GM12878 (cell line): ENCODE results near the gene TMEM181. TPM values are rescaled to one million over a fixed set of nuclear protein-coding genes. Genes with fewer than 3 reads are reported as not detected.

Source experiments
- ATAC-seq: fragments of 200-7000 bp; cut with Tn5 transposase; 3 replicates; pipeline ENCODE4 v1.9.1; 2020; ENCODE audit warnings: mild to moderate bottlenecking, moderate library complexity
- BruUV-seq: library from RNA; stranded (reverse); fragments of 400-500 nt; replicated peaks from 2 replicates; lab custom pipeline; 2021; lab: Mats Ljungman, UMichigan
- CTCF ChIA-PET: fragments of 300-600 bp; sonication (Branson Sonifier 250); formaldehyde crosslinking; extraction: SDS; loops from one replicate; lab custom pipeline; 2021; ENCODE audit warnings: inconsistent platforms; lab: Yijun Ruan, JAX
- POLR2A ChIA-PET: fragments of 350-600 bp; formaldehyde crosslinking; extraction: SDS; loops from one replicate; lab custom pipeline; 2021; ENCODE audit warnings: inconsistent platforms; lab: Charles Lee
- RAD21 ChIA-PET: fragments of 300-600 bp; sonication (Branson Sonifier 250); formaldehyde crosslinking; loops from one replicate; lab custom pipeline; 2023; ENCODE audit warnings: antibody characterized with exemption; ENCODE audit not compliant: unreplicated experiment; lab: Charles Lee
- SMC1A ChIA-PET: fragments of 300-600 bp; sonication (Branson Sonifier 250); formaldehyde crosslinking; loops from one replicate; lab custom pipeline; 2023; ENCODE audit not compliant: unreplicated experiment, uncharacterized antibody; lab: Charles Lee
- DNase-seq: peaks from one replicate; pipeline ENCODE4 v3.0.0-alpha.2; 2011; ENCODE audit warnings: low read depth, low spot score
- FAIRE-seq: peaks from 3 replicates; lab custom pipeline; 2011; peaks lifted over from hg19 to GRCh38; lab: Jason Lieb, UNC
- H2AFZ ChIP-seq: 2 replicates; pipeline ENCODE4 v1.6.0; 2011; ENCODE audit warnings: low read depth, low read length, control low read depth; ENCODE audit not compliant: control insufficient read depth
- H3K27ac ChIP-seq: 2 replicates; pipeline ENCODE4 v1.5.1; 2011; ENCODE audit warnings: control low read depth; ENCODE audit not compliant: control insufficient read depth, insufficient read depth
- H3K27me3 ChIP-seq, 2 experiments: replicated peaks in 1 of 2; 2 replicates each; pipeline versions ENCODE4 v1.6.0 to v1.6.1; 2011; ENCODE audit warnings: low read length in 1 of 2; ENCODE audit not compliant: control insufficient read depth in 2 of 2, insufficient read depth in 2 of 2
- H3K36me3 ChIP-seq, 2 experiments: 2 replicates each; pipeline ENCODE4 v1.5.1; 2011; ENCODE audit warnings: low read length in 1 of 2; ENCODE audit not compliant: control insufficient read depth in 2 of 2, insufficient read depth in 2 of 2
- H3K4me1 ChIP-seq: 2 replicates; pipeline ENCODE4 v1.6.1; 2011; ENCODE audit warnings: mild to moderate bottlenecking, low read length, moderate library complexity, mixed read lengths; ENCODE audit not compliant: control insufficient read depth, insufficient read depth
- H3K4me2 ChIP-seq: 2 replicates; pipeline ENCODE4 v1.6.0; 2011; ENCODE audit warnings: control low read depth; ENCODE audit not compliant: control insufficient read depth, insufficient read depth
- H3K4me3 ChIP-seq: fragments of 200-600 bp; sonication (generic); 2 replicates; pipeline ENCODE4 v1.5.1; 2016
- H3K79me2 ChIP-seq: 2 replicates; pipeline ENCODE4 v1.6.0; 2011; ENCODE audit warnings: low read length; ENCODE audit not compliant: control insufficient read depth, insufficient read depth
- H3K9ac ChIP-seq: 2 replicates; pipeline ENCODE4 v1.8.0; 2011; ENCODE audit warnings: low read length, control low read depth, mixed read lengths; ENCODE audit not compliant: control insufficient read depth, insufficient read depth
- H3K9me3 ChIP-seq: replicated peaks from 3 replicates; pipeline ENCODE4 v1.5.1; 2011; ENCODE audit warnings: mild to moderate bottlenecking, low read length; ENCODE audit not compliant: control insufficient read depth, insufficient read depth
- H4K20me1 ChIP-seq: 2 replicates; pipeline ENCODE4 v1.6.0; 2011; ENCODE audit not compliant: control insufficient read depth, insufficient read depth
- HCFC1 ChIP-seq: fragments of 150-350 bp; IDR thresholded peaks from 2 replicates; pipeline ENCODE4 v1.6.1; 2014; ENCODE audit warnings: low read length
- JUNB ChIP-seq: IDR thresholded peaks from 2 replicates; pipeline ENCODE4 v1.6.1; 2016; ENCODE audit warnings: antibody characterized with exemption, mild to moderate bottlenecking
- MYB ChIP-seq: fragments of 150-350 bp; IDR thresholded peaks from 2 replicates; pipeline ENCODE4 v1.6.1; 2014; ENCODE audit warnings: mild to moderate bottlenecking, low read depth, low read length, borderline replicate concordance
- SIX5 ChIP-seq: IDR thresholded peaks from 2 replicates; pipeline ENCODE4 v1.6.1; 2011; ENCODE audit warnings: mild to moderate bottlenecking, low read depth, low read length, moderate library complexity; ENCODE audit not compliant: severe bottlenecking
- SREBF2 ChIP-seq: IDR thresholded peaks from 2 replicates; pipeline ENCODE4 v1.6.1; 2012; ENCODE audit warnings: mild to moderate bottlenecking, low read length
- STAT3 ChIP-seq: IDR thresholded peaks from 2 replicates; pipeline ENCODE4 v1.6.1; 2011; ENCODE audit warnings: low read depth, low read length, improper control_type of control experiment
- TARDBP ChIP-seq: IDR thresholded peaks from 2 replicates; pipeline ENCODE4 v1.6.1; 2016; ENCODE audit warnings: borderline replicate concordance
- USF2 ChIP-seq: IDR thresholded peaks from 2 replicates; pipeline ENCODE4 v1.6.1; 2011; ENCODE audit warnings: low read depth, low read length, improper control_type of control experiment, borderline replicate concordance
- WGBS: methylation state at CpG from one replicate; pipeline ENCODE4 v1.1.6; 2016; ENCODE audit warnings: low lambda C conversion rate; ENCODE audit not compliant: insufficient replicate concordance, insufficient coverage; ENCODE audit errors: missing lambda C conversion rate; 5-methylcytosine and 5-hydroxymethylcytosine counted together
- in situ Hi-C: fragments of 300-500 bp; cut with MboI; formaldehyde crosslinking; loops from 9 replicates; pipeline ENCODE4 v1.14.3; 2018; ENCODE audit warnings: mixed read lengths
- intact Hi-C: fragments of 100-400 bp; cut with micrococcal nuclease; formaldehyde crosslinking; loops from one replicate; pipeline ENCODE4 v1.14.2; 2022; ENCODE audit not compliant: unreplicated experiment
- polyA plus RNA-seq, 11 experiments: library from polyadenylated mRNA; depleted of rRNA in 4 of 11; unstranded in 6 of 11; stranded (reverse) in 5 of 11; fragments of >200 nt; fragmentation: Nextera tagmentation in 4 of 11; fragmentation: Illumina TruSeq in 1 of 11; extraction: Ambion mirVana in 4 of 11; extraction: Trizol in 1 of 11; gene quantifications; 1 replicate in 1 of 11; 2 replicates in 10 of 11; pipeline versions ENCODE4 v1.2.1 to v1.2.3, GENCODE V29; 2011 to 2016; ENCODE audit warnings: inconsistent platforms in 2 of 11, missing spikeins in 2 of 11, low read depth in 1 of 11
- total RNA-seq, 4 experiments: library from RNA; depleted of rRNA in 3 of 4; stranded (reverse); fragments of >200 nt in 3 of 4; fragmentation: Illumina TruSeq in 1 of 4; extraction: Trizol in 1 of 4; gene quantifications; 2 replicates each; pipeline versions ENCODE4 v1.2.1 to v1.2.3, GENCODE V29; 2013 to 2021
- TF ChIP-seq, protein P1 (sequence below): fragments of 450-650 bp; IDR thresholded peaks from 2 replicates; pipeline ENCODE4 v1.6.1; 2016; ENCODE audit warnings: mild to moderate bottlenecking
- TF ChIP-seq, protein P2 (sequence below): fragments of 450-650 bp; formaldehyde crosslinking; IDR thresholded peaks from 2 replicates; pipeline ENCODE4 v1.4.0; 2020; ENCODE audit warnings: mild to moderate bottlenecking, moderate library complexity

Gene TMEM181
- total and polyA plus RNA-seq, 10 of the 15 experiments (the other 5 are each of a cell fraction or from before 2014, with no cell fraction given): 1.5 to 7.9 (median 5.2) TPM

DNA sequence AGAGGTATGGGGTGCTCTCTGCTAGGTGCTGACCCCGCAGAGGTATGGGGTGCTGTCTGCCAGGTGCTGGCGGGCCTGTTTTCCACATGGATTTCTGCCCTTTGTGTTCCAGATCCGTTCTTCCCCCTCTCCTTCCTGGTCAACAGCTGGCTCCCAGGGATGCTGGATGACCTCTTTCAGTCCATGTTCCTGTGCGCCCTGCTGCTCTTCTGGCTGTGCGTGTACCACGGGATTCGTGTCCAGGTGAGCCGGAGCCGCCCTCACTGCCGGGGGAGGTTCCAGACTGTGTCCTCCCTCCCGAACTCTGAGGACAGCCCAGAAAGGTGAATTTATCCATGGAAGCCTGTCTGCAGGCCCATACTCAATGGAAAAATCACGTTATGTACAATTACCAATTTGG is 48.3 kb downstream of the TMEM181 start:
- H3K4me3 ChIP-seq: no peak overlapping the region
- no peak overlapping the region for H3K4me2 ChIP-seq
- no peak overlapping the region for H3K9ac ChIP-seq
- CTCF ChIA-PET: interaction anchor here (2.1 to 6.4 kb wide), 3 partner anchors 82 to 394 kb away, joined by 9 to 88 read pairs (median 37); no protein-coding TSS in a partner anchor
- RAD21 ChIA-PET: interaction anchor here (0.9 to 1.2 kb wide), 2 partner anchors 387 to 394 kb away, joined by 4 to 5 read pairs; no protein-coding TSS in a partner anchor
- DNase-seq (no peak), FAIRE-seq (no peak)
- POLR2A ChIA-PET: interaction anchor here (0.7 kb wide), 1 partner anchor 251 kb away, joined by 3 read pairs; no protein-coding TSS in a partner anchor
- no peak overlapping the region for H2AFZ ChIP-seq
- peaks cover 8 to 20% of the 10 kb centered on the region in 2 experiments; a peak in 3 of 4 replicates for H3K36me3 ChIP-seq
- WGBS: 98% methylated on average over 12 of the region's 12 CpGs
- no peaks in the 10 kb centered on the region for H3K4me1 ChIP-seq
- no peaks in the 10 kb centered on the region for H3K27me3 ChIP-seq
- no peaks in the 10 kb centered on the region for H4K20me1 ChIP-seq
- no peak overlapping the region for H3K27ac ChIP-seq
- TF ChIP-seq SIX5 (no peak), MYB (no peak), SREBF2 (no peak), JUNB (no peak), HCFC1 (no peak), USF2 (no peak), STAT3 (no peak), TARDBP (no peak)
- TF ChIP-seq, protein P1, sequence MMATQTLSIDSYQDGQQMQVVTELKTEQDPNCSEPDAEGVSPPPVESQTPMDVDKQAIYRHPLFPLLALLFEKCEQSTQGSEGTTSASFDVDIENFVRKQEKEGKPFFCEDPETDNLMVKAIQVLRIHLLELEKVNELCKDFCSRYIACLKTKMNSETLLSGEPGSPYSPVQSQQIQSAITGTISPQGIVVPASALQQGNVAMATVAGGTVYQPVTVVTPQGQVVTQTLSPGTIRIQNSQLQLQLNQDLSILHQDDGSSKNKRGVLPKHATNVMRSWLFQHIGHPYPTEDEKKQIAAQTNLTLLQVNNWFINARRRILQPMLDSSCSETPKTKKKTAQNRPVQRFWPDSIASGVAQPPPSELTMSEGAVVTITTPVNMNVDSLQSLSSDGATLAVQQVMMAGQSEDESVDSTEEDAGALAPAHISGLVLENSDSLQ: no peak
- TF ChIP-seq, protein P2, sequence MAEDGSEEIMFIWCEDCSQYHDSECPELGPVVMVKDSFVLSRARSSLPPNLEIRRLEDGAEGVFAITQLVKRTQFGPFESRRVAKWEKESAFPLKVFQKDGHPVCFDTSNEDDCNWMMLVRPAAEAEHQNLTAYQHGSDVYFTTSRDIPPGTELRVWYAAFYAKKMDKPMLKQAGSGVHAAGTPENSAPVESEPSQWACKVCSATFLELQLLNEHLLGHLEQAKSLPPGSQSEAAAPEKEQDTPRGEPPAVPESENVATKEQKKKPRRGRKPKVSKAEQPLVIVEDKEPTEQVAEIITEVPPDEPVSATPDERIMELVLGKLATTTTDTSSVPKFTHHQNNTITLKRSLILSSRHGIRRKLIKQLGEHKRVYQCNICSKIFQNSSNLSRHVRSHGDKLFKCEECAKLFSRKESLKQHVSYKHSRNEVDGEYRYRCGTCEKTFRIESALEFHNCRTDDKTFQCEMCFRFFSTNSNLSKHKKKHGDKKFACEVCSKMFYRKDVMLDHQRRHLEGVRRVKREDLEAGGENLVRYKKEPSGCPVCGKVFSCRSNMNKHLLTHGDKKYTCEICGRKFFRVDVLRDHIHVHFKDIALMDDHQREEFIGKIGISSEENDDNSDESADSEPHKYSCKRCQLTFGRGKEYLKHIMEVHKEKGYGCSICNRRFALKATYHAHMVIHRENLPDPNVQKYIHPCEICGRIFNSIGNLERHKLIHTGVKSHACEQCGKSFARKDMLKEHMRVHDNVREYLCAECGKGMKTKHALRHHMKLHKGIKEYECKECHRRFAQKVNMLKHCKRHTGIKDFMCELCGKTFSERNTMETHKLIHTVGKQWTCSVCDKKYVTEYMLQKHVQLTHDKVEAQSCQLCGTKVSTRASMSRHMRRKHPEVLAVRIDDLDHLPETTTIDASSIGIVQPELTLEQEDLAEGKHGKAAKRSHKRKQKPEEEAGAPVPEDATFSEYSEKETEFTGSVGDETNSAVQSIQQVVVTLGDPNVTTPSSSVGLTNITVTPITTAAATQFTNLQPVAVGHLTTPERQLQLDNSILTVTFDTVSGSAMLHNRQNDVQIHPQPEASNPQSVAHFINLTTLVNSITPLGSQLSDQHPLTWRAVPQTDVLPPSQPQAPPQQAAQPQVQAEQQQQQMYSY (CRISPR knock-in tag): no peak
- TF ChIP-seq, all 136 proteins: peak for 0
- SMC1A ChIA-PET: interaction anchor here (4.4 kb wide), 1 partner anchor 394 kb away, joined by 36 read pairs; no protein-coding TSS in a partner anchor
- intact Hi-C loops: no loop called here
- H3K79me2 ChIP-seq: no peaks in the 10 kb centered on the region
- in situ Hi-C loops: no loop called here
- ATAC-seq: no peak
- BruUV-seq: no TSS peak
- H3K9me3 ChIP-seq: no peaks in the 10 kb centered on the region
